Measurements from ENCODE around the gene SYNJ2. TPM values are rescaled to one million over a fixed set of nuclear protein-coding genes. Genes with fewer than 3 reads are reported as not detected.

Gene SYNJ2
- total and polyA plus RNA-seq, 2 experiments from 2014 or later, result 2.8 to 5.6 TPM

DNA sequence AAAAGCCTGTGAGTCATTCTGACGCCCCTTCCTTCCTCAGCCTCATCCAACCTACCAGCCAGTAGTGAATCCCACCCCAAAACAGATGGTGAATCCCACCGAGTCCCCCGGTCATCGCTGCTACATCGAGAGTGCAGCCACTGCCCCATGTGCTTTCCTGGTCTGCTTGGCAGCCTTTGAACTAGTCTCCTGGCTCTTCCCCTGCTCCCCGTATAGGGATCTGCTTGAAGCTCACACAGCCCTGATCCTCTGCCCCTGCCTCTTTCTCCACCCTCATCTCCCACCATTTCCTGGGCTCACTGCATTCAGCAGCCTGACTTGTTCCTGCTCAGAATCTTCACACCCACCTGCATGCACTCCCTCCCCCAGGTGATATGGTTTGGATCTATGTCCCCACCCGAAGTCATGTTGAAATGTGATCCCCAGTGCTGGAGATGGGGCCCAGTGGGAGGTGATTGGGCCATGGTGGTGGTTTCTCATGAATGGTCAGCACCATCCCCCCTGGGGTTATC lies 14.6 kb downstream of the SYNJ2 start:
- H3K9me3 Mint-ChIP-seq, result peaks cover 2% of the 10 kb centered on the region; the same call in 2 of the 3 replicates
- peaks cover 49% of the 10 kb centered on the region for H3K4me1 Mint-ChIP-seq
- DNase-seq (ENCODE audit: low spot score) (no peak), ATAC-seq (no peak; the same call in 2 of the 3 replicates)
- H3K27ac Mint-ChIP-seq, result no peak overlapping the region
- H3K36me3 Mint-ChIP-seq (ENCODE audit: low read depth), result no peaks in the 10 kb centered on the region; the same call in 1 of the 3 replicates
- H3K27me3 Mint-ChIP-seq (ENCODE audit: insufficient read depth, low read depth, poor library complexity), result peaks cover 8% of the 10 kb centered on the region
- H3K27me3 ChIP-seq (ENCODE audit: insufficient read depth), result no peaks in the 10 kb centered on the region
- H3K4me3 ChIP-seq, result no peak overlapping the region
- no peak overlapping the region for H2AFZ ChIP-seq
- H4K20me1 ChIP-seq (replicated peaks; ENCODE audit: insufficient read depth), result no peaks in the 10 kb centered on the region
- no peak overlapping the region for H3K4me3 Mint-ChIP-seq
- peaks cover 29% of the 10 kb centered on the region for H3K79me2 ChIP-seq (replicated peaks; ENCODE audit: insufficient read depth)
- H3K4me2 ChIP-seq, result no peak overlapping the region
- H3F3A ChIP-seq (replicated peaks; ENCODE audit: low read depth), result no peaks in the 10 kb centered on the region
- no peaks in the 10 kb centered on the region for H3K36me3 ChIP-seq (ENCODE audit: insufficient read depth)
- peaks cover 13% of the 10 kb centered on the region for H3K4me1 ChIP-seq (ENCODE audit: insufficient read depth)
- TF ChIP-seq, protein P1, sequence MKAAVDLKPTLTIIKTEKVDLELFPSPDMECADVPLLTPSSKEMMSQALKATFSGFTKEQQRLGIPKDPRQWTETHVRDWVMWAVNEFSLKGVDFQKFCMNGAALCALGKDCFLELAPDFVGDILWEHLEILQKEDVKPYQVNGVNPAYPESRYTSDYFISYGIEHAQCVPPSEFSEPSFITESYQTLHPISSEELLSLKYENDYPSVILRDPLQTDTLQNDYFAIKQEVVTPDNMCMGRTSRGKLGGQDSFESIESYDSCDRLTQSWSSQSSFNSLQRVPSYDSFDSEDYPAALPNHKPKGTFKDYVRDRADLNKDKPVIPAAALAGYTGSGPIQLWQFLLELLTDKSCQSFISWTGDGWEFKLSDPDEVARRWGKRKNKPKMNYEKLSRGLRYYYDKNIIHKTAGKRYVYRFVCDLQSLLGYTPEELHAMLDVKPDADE (IDR thresholded peaks at IDR 0.05), result no peak
- TF ChIP-seq ZNF331 (CRISPR knock-in tag; IDR thresholded peaks at IDR 0.05; ENCODE audit: low read depth) (no peak), POLR2AphosphoS5 (IDR thresholded peaks at IDR 0.05; ENCODE audit: low read depth) (no peak), ZNF114 (CRISPR knock-in tag; IDR thresholded peaks at IDR 0.05) (no peak), NANOG (IDR thresholded peaks at IDR 0.05; ENCODE audit: borderline replicate concordance) (no peak)
- TF ChIP-seq, protein P2, sequence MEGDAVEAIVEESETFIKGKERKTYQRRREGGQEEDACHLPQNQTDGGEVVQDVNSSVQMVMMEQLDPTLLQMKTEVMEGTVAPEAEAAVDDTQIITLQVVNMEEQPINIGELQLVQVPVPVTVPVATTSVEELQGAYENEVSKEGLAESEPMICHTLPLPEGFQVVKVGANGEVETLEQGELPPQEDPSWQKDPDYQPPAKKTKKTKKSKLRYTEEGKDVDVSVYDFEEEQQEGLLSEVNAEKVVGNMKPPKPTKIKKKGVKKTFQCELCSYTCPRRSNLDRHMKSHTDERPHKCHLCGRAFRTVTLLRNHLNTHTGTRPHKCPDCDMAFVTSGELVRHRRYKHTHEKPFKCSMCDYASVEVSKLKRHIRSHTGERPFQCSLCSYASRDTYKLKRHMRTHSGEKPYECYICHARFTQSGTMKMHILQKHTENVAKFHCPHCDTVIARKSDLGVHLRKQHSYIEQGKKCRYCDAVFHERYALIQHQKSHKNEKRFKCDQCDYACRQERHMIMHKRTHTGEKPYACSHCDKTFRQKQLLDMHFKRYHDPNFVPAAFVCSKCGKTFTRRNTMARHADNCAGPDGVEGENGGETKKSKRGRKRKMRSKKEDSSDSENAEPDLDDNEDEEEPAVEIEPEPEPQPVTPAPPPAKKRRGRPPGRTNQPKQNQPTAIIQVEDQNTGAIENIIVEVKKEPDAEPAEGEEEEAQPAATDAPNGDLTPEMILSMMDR (conservative IDR thresholded peaks at IDR 0.05; ENCODE audit: low read depth in 2 of 2), result no peak
- no peak overlapping the region for H3K27ac ChIP-seq (ENCODE audit: low read depth)
- no peaks in the 10 kb centered on the region for H3K9me2 ChIP-seq (ENCODE audit: insufficient read depth)

DNA sequence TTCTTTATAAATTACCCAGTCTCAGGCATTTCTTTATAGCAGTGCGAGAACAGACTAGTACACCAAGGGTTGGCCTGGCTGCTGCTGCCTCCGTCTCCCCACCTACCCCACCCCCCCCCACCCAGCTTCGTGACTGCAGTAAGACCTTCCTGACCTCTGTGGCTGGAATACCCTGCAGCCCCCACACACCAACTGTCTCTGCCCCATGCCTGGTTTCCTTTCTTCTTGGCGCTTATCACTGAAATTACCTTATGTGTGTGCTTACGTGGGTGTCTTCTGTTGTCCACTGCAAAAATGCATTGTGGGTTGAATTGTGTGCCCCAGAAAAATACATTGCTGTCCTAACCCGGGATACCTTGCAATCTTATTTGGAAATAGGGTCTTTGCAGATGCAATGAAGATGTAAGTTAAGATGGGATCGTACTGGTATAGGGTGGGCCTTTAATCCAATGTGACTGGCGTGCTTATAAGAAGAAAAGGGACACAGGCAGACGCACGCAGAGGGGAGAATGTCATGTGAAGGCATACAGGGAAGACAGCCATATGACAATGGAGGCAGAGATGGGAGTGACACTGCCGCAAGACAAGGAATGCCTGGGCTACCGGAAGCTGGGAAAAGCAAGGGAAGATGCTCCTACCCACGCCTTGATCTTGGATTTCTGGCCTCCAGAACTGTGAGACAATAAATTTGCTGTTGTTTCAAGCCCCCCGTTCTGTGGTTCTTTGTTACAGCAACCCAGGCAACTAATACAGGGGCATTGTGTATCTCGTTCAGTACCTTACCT lies 15.4 kb downstream of the SYNJ2 start:
- Histone ChIP-seq H3K27me3 (ENCODE audit: insufficient read depth) (no peaks in the 10 kb centered on the region), H3K79me2 (replicated peaks; ENCODE audit: insufficient read depth) (peaks cover 27% of the 10 kb centered on the region), H3K9me2 (ENCODE audit: insufficient read depth) (no peaks in the 10 kb centered on the region), H4K20me1 (replicated peaks; ENCODE audit: insufficient read depth) (no peaks in the 10 kb centered on the region), H3K4me2 (no peak overlapping the region), H3K36me3 (ENCODE audit: insufficient read depth) (no peaks in the 10 kb centered on the region), H3K4me1 (ENCODE audit: insufficient read depth) (peaks cover 13% of the 10 kb centered on the region), H3K27ac (ENCODE audit: low read depth) (0 out of 2 replicates have a peak overlapping the region, but pooled peaks have one; percentile 47), H3K4me3 (no peak overlapping the region), H2AFZ (no peak overlapping the region), H3F3A (replicated peaks; ENCODE audit: low read depth) (no peaks in the 10 kb centered on the region)
- H3K27me3 Mint-ChIP-seq (ENCODE audit: insufficient read depth, low read depth, poor library complexity), result peaks cover 8% of the 10 kb centered on the region
- DNase-seq (ENCODE audit: low spot score) (no peak), ATAC-seq (no peak)
- 0 out of 2 replicates have a peak overlapping the region, but pooled peaks have one; percentile 20 for H3K27ac Mint-ChIP-seq
- peaks cover 5% of the 10 kb centered on the region for H3K36me3 Mint-ChIP-seq (ENCODE audit: low read depth)
- H3K4me3 Mint-ChIP-seq, result no peak overlapping the region
- peaks cover 51% of the 10 kb centered on the region for H3K4me1 Mint-ChIP-seq
- H3K9me3 Mint-ChIP-seq, result peaks cover 2% of the 10 kb centered on the region; the same call in 2 of the 3 replicates
- TF ChIP-seq ZNF114 (CRISPR knock-in tag; IDR thresholded peaks at IDR 0.05), result no peak
- no peak for TF ChIP-seq NANOG (IDR thresholded peaks at IDR 0.05; ENCODE audit: borderline replicate concordance)
- TF ChIP-seq, protein P3, sequence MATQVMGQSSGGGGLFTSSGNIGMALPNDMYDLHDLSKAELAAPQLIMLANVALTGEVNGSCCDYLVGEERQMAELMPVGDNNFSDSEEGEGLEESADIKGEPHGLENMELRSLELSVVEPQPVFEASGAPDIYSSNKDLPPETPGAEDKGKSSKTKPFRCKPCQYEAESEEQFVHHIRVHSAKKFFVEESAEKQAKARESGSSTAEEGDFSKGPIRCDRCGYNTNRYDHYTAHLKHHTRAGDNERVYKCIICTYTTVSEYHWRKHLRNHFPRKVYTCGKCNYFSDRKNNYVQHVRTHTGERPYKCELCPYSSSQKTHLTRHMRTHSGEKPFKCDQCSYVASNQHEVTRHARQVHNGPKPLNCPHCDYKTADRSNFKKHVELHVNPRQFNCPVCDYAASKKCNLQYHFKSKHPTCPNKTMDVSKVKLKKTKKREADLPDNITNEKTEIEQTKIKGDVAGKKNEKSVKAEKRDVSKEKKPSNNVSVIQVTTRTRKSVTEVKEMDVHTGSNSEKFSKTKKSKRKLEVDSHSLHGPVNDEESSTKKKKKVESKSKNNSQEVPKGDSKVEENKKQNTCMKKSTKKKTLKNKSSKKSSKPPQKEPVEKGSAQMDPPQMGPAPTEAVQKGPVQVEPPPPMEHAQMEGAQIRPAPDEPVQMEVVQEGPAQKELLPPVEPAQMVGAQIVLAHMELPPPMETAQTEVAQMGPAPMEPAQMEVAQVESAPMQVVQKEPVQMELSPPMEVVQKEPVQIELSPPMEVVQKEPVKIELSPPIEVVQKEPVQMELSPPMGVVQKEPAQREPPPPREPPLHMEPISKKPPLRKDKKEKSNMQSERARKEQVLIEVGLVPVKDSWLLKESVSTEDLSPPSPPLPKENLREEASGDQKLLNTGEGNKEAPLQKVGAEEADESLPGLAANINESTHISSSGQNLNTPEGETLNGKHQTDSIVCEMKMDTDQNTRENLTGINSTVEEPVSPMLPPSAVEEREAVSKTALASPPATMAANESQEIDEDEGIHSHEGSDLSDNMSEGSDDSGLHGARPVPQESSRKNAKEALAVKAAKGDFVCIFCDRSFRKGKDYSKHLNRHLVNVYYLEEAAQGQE (IDR thresholded peaks at IDR 0.05; ENCODE audit: unreplicated experiment), result no peak
- TF ChIP-seq ZNF331 (CRISPR knock-in tag; IDR thresholded peaks at IDR 0.05; ENCODE audit: low read depth), result no peak
- TF ChIP-seq EZH2phosphoT487 (IDR thresholded peaks at IDR 0.05; ENCODE audit: unreplicated experiment), result no peak
- TF ChIP-seq CREB1 (CRISPR knock-in tag; IDR thresholded peaks at IDR 0.05; ENCODE audit: low read depth), result no peak
- TF ChIP-seq, protein P1 (IDR thresholded peaks at IDR 0.05), result no peak
- no peak for TF ChIP-seq EZH2 (IDR thresholded peaks at IDR 0.05; ENCODE audit: low read depth, unreplicated experiment)
- TF ChIP-seq, protein P2 (conservative IDR thresholded peaks at IDR 0.05; ENCODE audit: low read depth in 2 of 2), result no peak

Measured in GM23338 (cell line).